ENCODE measurements around the gene DKC1. TPM values are rescaled to one million over a fixed set of nuclear protein-coding genes. Genes with fewer than 3 reads are reported as not detected.

DKC1 gene
- total RNA-seq, 6 experiments from 2014 or later: 44.6 to 55.5 (median 51.1) TPM

DNA sequence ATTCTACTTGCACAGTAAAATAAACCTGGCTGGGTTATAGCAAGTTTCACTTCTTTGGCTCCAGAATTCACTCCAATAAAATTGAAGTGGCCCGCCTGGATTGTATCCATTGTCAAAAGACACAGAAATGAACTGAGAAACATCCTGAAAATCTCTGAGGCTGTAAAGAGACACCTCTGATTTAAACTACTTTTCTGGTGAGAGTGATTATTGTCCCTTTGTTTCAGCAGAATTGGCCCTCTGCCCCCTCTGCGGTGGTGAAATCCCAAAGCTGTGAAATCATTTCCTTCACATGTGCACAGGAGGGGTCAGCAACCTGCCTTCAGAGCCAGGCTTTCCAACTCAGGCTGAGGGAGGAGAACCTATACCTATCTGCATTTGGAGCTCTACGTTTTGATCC lies 34.8 kb upstream of the DKC1 start:
- no peak overlapping the region for H3K4me3 Mint-ChIP-seq
- no peaks in the 10 kb centered on the region for H3K9me3 Mint-ChIP-seq
- peaks cover 65% of the 10 kb centered on the region for H3K4me1 Mint-ChIP-seq (ENCODE audit: low read depth)
- DNase-seq: peak; percentile 1
- TF ChIP-seq, protein P1, sequence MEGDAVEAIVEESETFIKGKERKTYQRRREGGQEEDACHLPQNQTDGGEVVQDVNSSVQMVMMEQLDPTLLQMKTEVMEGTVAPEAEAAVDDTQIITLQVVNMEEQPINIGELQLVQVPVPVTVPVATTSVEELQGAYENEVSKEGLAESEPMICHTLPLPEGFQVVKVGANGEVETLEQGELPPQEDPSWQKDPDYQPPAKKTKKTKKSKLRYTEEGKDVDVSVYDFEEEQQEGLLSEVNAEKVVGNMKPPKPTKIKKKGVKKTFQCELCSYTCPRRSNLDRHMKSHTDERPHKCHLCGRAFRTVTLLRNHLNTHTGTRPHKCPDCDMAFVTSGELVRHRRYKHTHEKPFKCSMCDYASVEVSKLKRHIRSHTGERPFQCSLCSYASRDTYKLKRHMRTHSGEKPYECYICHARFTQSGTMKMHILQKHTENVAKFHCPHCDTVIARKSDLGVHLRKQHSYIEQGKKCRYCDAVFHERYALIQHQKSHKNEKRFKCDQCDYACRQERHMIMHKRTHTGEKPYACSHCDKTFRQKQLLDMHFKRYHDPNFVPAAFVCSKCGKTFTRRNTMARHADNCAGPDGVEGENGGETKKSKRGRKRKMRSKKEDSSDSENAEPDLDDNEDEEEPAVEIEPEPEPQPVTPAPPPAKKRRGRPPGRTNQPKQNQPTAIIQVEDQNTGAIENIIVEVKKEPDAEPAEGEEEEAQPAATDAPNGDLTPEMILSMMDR (IDR thresholded peaks at IDR 0.05): no peak
- H3K27ac Mint-ChIP-seq: no peak overlapping the region
- H3K36me3 Mint-ChIP-seq (ENCODE audit: low read depth): no peaks in the 10 kb centered on the region
- no peaks in the 10 kb centered on the region for H3K27me3 Mint-ChIP-seq (ENCODE audit: insufficient read depth)

DNA sequence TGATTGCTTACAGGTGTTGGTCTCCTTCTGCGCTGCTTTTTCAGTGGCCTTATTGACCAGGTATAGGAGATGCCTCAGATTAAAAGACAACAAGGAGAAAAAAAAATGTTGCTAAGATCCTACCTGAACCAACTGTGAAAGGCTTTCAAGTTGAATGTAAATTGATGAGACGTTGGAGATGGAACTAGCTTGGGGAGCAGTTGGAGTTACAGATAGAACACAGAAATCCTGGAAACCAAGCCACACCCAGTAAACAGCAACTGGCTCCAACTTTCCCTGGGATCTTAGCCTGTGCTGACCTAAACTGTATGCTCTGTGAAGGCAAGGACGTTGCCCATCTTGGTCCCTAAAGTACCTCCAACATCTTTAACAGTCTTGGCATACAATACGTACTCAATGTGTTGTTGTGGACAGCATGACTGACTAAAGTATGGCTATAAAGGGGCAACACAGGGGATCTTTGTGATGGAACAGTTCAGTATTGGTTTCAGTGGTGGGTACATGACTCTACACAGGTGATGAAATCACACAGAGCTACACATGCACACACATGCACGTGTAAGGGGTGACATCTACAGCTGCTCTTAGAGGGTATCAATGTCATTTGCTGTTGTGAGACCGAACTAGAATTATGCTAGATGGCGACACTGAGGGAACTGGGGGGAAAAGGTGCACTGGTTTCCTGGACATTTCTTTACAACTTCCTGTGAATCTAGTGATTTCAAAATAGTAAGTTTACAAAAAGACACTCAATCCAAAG lies 34.1 kb upstream of the DKC1 start:
- Mint-ChIP-seq H3K9me3 (no peaks in the 10 kb centered on the region), H3K27ac (no peak overlapping the region), H3K36me3 (ENCODE audit: low read depth) (no peaks in the 10 kb centered on the region), H3K27me3 (ENCODE audit: insufficient read depth) (no peaks in the 10 kb centered on the region), H3K4me3 (no peak overlapping the region), H3K4me1 (ENCODE audit: low read depth) (peaks cover 72% of the 10 kb centered on the region)
- TF ChIP-seq, protein P1 (IDR thresholded peaks at IDR 0.05): no peak
- DNase-seq: no peak

DNA sequence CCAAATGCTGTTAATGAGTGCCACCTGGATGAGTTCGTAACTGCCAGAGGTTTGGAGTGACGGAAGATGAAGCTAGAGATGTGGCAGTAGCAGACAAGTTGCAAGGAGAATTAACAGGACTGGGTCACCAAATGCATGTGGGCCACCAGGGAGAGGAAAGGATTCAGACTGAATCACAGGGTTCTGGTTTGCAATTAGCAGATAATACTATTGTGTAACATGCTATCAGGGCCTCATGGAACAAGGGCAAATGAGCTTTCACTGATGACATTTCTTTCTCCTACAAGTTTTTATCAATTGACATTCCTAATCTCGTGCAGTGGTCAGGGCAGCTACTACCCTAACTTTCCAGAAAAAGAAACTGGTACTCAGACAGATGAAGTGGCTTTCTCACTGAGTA lies 33.2 kb upstream of the DKC1 start:
- H3K9me3 Mint-ChIP-seq: no peaks in the 10 kb centered on the region
- no peak for DNase-seq
- H3K27ac Mint-ChIP-seq: peak overlapping the region; percentile 74; the same call in 1 of the 2 replicates
- H3K4me3 Mint-ChIP-seq: no peak overlapping the region; the same call in 1 of the 2 replicates
- H3K4me1 Mint-ChIP-seq (ENCODE audit: low read depth): peaks cover 81% of the 10 kb centered on the region
- H3K36me3 Mint-ChIP-seq (ENCODE audit: low read depth): no peaks in the 10 kb centered on the region
- no peaks in the 10 kb centered on the region for H3K27me3 Mint-ChIP-seq (ENCODE audit: insufficient read depth)
- TF ChIP-seq, protein P1 (IDR thresholded peaks at IDR 0.05): no peak

DNA sequence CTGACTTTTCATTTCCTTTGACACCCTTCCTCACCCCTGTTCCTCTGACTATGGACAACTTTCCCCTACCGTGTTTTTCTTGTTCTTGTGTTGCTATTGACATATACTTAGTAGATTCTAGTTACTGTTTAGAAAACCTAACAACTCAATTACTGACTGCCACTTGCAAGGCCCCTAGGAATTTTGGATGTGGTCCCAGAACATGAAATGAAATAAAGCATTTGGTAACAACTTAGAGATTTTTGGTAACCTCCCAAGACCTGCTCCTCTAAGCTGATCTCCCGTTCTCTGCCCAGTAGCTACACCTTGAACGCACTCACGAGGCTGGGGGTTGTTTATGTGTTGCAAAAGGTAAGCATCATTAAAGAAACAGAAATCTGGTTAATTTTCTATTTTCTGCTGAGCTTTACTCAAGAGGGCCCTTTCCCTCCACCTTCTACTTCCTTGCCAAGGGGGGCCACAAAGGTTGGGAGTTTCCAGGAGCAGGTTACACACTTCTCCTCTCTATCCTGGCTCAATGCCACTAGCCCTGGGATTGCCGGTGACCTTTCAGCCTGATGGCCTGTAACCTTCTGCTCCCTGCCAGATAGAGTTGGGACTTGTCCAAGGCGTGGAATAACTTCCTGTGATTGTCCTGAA lies 32.3 kb upstream of the DKC1 start:
- TF ChIP-seq, protein P1 (IDR thresholded peaks at IDR 0.05): no peak
- Mint-ChIP-seq H3K27ac (peak overlapping the region; percentile 74), H3K36me3 (ENCODE audit: low read depth) (no peaks in the 10 kb centered on the region), H3K4me1 (ENCODE audit: low read depth) (peaks cover 90% of the 10 kb centered on the region), H3K27me3 (ENCODE audit: insufficient read depth) (no peaks in the 10 kb centered on the region), H3K9me3 (no peaks in the 10 kb centered on the region), H3K4me3 (no peak overlapping the region)
- peak; percentile 71 for DNase-seq

DNA sequence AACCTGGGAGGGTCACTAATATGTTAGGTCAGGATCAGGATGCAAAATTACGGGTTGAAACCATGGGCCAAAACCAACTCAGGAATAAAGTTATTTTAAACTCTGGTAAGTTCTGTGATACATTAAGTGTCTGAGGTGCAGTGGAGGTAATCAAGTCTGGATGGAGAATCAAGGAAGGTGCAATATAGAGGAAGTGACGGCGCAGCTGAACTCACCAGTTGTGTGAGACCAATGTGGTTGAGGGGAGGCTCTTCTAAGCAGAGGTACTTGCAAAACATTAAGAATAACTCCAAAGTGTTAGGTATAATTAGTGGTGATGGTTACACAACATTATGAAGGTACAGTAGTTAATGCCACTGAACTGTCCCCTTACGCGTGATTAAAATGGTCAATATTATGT lies 31.5 kb upstream of the DKC1 start:
- no peak overlapping the region for H3K4me3 Mint-ChIP-seq
- H3K9me3 Mint-ChIP-seq: no peaks in the 10 kb centered on the region
- H3K27ac Mint-ChIP-seq: no peak overlapping the region
- DNase-seq: no peak
- H3K36me3 Mint-ChIP-seq (ENCODE audit: low read depth): no peaks in the 10 kb centered on the region
- TF ChIP-seq, protein P1 (IDR thresholded peaks at IDR 0.05): no peak
- peaks cover 91% of the 10 kb centered on the region for H3K4me1 Mint-ChIP-seq (ENCODE audit: low read depth)
- no peaks in the 10 kb centered on the region; the same call in 1 of the 2 replicates for H3K27me3 Mint-ChIP-seq (ENCODE audit: insufficient read depth)

Measured in HFFc6 (cell line).